ENCODE measurements around the gene IRAK4. TPM values are rescaled to one million over a fixed set of nuclear protein-coding genes. Genes with fewer than 3 reads are reported as not detected.

Gene IRAK4
- total and polyA plus RNA-seq, 5 donors: 4.8 to 12.9 (median 8.7) TPM

- no peaks in the 10 kb centered on the region for H3K4me1 ChIP-seq (ENCODE audit: control insufficient read depth, insufficient read depth, low read length)
- intact Hi-C loops (cut with DNase I): no loop called here
Measured at GRCh38 chr12:43764528-43764927, 5.8 kb downstream of the IRAK4 start.

GRCh38 chr12:43766291-43766690 lies 7.5 kb downstream of the IRAK4 start:
- intact Hi-C loops (cut with DNase I): no loop called here
- no peaks in the 10 kb centered on the region for H3K4me1 ChIP-seq (ENCODE audit: control insufficient read depth, insufficient read depth, low read length)
- no peak for DNase-seq
- no peak overlapping the region for H3K27ac ChIP-seq (ENCODE audit: low read length)
- no peaks in the 10 kb centered on the region for H3K27me3 ChIP-seq (ENCODE audit: control insufficient read depth, insufficient read depth)
- no peak for ATAC-seq
- no peak overlapping the region for H3K4me3 ChIP-seq (ENCODE audit: low read length)
- no peaks in the 10 kb centered on the region for H3K9me3 ChIP-seq (ENCODE audit: control insufficient read depth, low read length)

More at GRCh38 chr12:43764528-43764927, 5.8 kb downstream of the IRAK4 start:
- no peak overlapping the region for H3K27ac ChIP-seq (ENCODE audit: low read length)
- H3K9me3 ChIP-seq (ENCODE audit: control insufficient read depth, low read length): no peaks in the 10 kb centered on the region
- no peak overlapping the region for H3K4me3 ChIP-seq (ENCODE audit: low read length)
- no peaks in the 10 kb centered on the region for H3K27me3 ChIP-seq (ENCODE audit: control insufficient read depth, insufficient read depth)
- no peak for DNase-seq
- no peak for ATAC-seq

GRCh38 chr12:43776498-43776897 lies 17.7 kb downstream of the IRAK4 start:
- ATAC-seq (no peak), DNase-seq (no peak)
- intact Hi-C loops (cut with DNase I): no loop called here
- Histone ChIP-seq H3K27ac (ENCODE audit: low read length) (no peak overlapping the region), H3K9me3 (ENCODE audit: control insufficient read depth, low read length) (no peaks in the 10 kb centered on the region), H3K4me3 (ENCODE audit: low read length) (no peak overlapping the region), H3K27me3 (ENCODE audit: control insufficient read depth, insufficient read depth) (no peaks in the 10 kb centered on the region), H3K4me1 (ENCODE audit: control insufficient read depth, insufficient read depth, low read length) (no peaks in the 10 kb centered on the region)
- 53% methylated on average over 3 of the region's 3 CpGs for whole genome bisulfite sequencing

GRCh38 chr12:43786899-43787693 lies 28.3 kb downstream of the IRAK4 start:
- H3K4me1 ChIP-seq (ENCODE audit: control insufficient read depth, insufficient read depth, low read length): no peaks in the 10 kb centered on the region
- H3K27ac ChIP-seq (ENCODE audit: low read length): no peak overlapping the region
- ATAC-seq: no peak
- no peak for DNase-seq
- intact Hi-C loops (cut with DNase I): no loop called here
- no peaks in the 10 kb centered on the region for H3K27me3 ChIP-seq (ENCODE audit: control insufficient read depth, insufficient read depth)
- H3K9me3 ChIP-seq (ENCODE audit: control insufficient read depth, low read length): no peaks in the 10 kb centered on the region
- no peak overlapping the region for H3K4me3 ChIP-seq (ENCODE audit: low read length)

- H3K9me3 ChIP-seq (ENCODE audit: control insufficient read depth, low read length): no peaks in the 10 kb centered on the region
- H3K27ac ChIP-seq (ENCODE audit: low read length): no peak overlapping the region
- H3K27me3 ChIP-seq (ENCODE audit: control insufficient read depth, insufficient read depth): no peaks in the 10 kb centered on the region
- no peaks in the 10 kb centered on the region for H3K4me1 ChIP-seq (ENCODE audit: control insufficient read depth, insufficient read depth, low read length)
- DNase-seq (no peak), ATAC-seq (peak in 1 of 2 donors; percentile 41)
- intact Hi-C loops (cut with DNase I): no loop called here
- H3K4me3 ChIP-seq (ENCODE audit: low read length): no peak overlapping the region
Measured at GRCh38 chr12:43789941-43790340, 31.2 kb downstream of the IRAK4 start.

GRCh38 chr12:43795716-43796280 lies 37.0 kb downstream of the IRAK4 start:
- no peak overlapping the region for H3K27ac ChIP-seq (ENCODE audit: low read length)
- WGBS: 77% methylated on average over 2 of the region's 2 CpGs
- intact Hi-C loops (cut with DNase I): no loop called here
- no peaks in the 10 kb centered on the region for H3K27me3 ChIP-seq (ENCODE audit: control insufficient read depth, insufficient read depth)
- DNase-seq (no peak), ATAC-seq (no peak)
- no peaks in the 10 kb centered on the region for H3K4me1 ChIP-seq (ENCODE audit: control insufficient read depth, insufficient read depth, low read length)
- no peak overlapping the region for H3K4me3 ChIP-seq (ENCODE audit: low read length)
- no peaks in the 10 kb centered on the region for H3K9me3 ChIP-seq (ENCODE audit: control insufficient read depth, low read length)

- WGBS: 86% methylated on average over 4 of the region's 4 CpGs
- Histone ChIP-seq H3K4me1 (ENCODE audit: control insufficient read depth, insufficient read depth, low read length) (no peaks in the 10 kb centered on the region), H3K4me3 (ENCODE audit: low read length) (no peak overlapping the region), H3K27me3 (ENCODE audit: control insufficient read depth, insufficient read depth) (no peaks in the 10 kb centered on the region), H3K27ac (ENCODE audit: low read length) (no peak overlapping the region), H3K9me3 (ENCODE audit: control insufficient read depth, low read length) (no peaks in the 10 kb centered on the region)
- DNase-seq (no peak), ATAC-seq (no peak)
- intact Hi-C loops (cut with DNase I): no loop called here
Measured at GRCh38 chr12:43797561-43798217, 38.9 kb downstream of the IRAK4 start.

- DNase-seq: no peak
- ATAC-seq: no peak
- Histone ChIP-seq H3K4me3 (ENCODE audit: low read length) (peak overlapping the region; percentile 81), H3K27me3 (ENCODE audit: control insufficient read depth, insufficient read depth) (no peaks in the 10 kb centered on the region), H3K27ac (ENCODE audit: low read length) (peak overlapping the region; percentile 99), H3K9me3 (ENCODE audit: control insufficient read depth, low read length) (no peaks in the 10 kb centered on the region), H3K4me1 (ENCODE audit: control insufficient read depth, insufficient read depth, low read length) (no peaks in the 10 kb centered on the region)
- intact Hi-C loops (cut with DNase I): loop anchor here in 2 of 4 donors (10.0 kb wide), 1 partner anchor 69 kb away; no protein-coding TSS in a partner anchor
- 6% methylated on average over 20 of the region's 20 CpGs for WGBS
Measured at GRCh38 chr12:43805149-43805859, 46.6 kb downstream of the IRAK4 start.

- Histone ChIP-seq H3K27ac (ENCODE audit: low read length) (peak within 1 kb of the TSS; percentile 99), H3K4me3 (ENCODE audit: low read length) (peak within 1 kb of the TSS; percentile 81), H3K4me1 (ENCODE audit: control insufficient read depth, insufficient read depth, low read length) (no peaks in the 10 kb centered on the region), H3K27me3 (ENCODE audit: control insufficient read depth, insufficient read depth) (no peaks in the 10 kb centered on the region), H3K9me3 (ENCODE audit: control insufficient read depth, low read length) (no peaks in the 10 kb centered on the region)
- DNase-seq (peak; percentile 88 to 96 (median 96)), ATAC-seq (peak; percentile 100)
- under 1% methylated on average over 89 of the region's 89 CpGs for WGBS
- intact Hi-C loops (cut with DNase I): loop anchor here in 2 of 4 donors (10.0 kb wide), 1 partner anchor 69 kb away; no protein-coding TSS in a partner anchor
Measured at GRCh38 chr12:43805860-43806736, 47.3 kb downstream of the IRAK4 start, which contains the start of gene TWF1. Gene TWF1, minus strand, starts transcription at chr12:43806317. Its CDS starts 72 bp downstream, at chr12:43806245.

GRCh38 chr12:43806737-43807072 lies 48.0 kb downstream of the IRAK4 start:
- no peak for DNase-seq
- peak overlapping the region; percentile 81 for H3K4me3 ChIP-seq (ENCODE audit: low read length)
- H3K9me3 ChIP-seq (ENCODE audit: control insufficient read depth, low read length): no peaks in the 10 kb centered on the region
- H3K4me1 ChIP-seq (ENCODE audit: control insufficient read depth, insufficient read depth, low read length): no peaks in the 10 kb centered on the region
- H3K27ac ChIP-seq (ENCODE audit: low read length): no peak overlapping the region
- intact Hi-C loops (cut with DNase I): loop anchor here in 2 of 4 donors (10.0 kb wide), 1 partner anchor 68 kb away; no protein-coding TSS in a partner anchor
- WGBS: 1% methylated on average over 3 of the region's 3 CpGs
- H3K27me3 ChIP-seq (ENCODE audit: control insufficient read depth, insufficient read depth): no peaks in the 10 kb centered on the region
- ATAC-seq: no peak

Data from right cardiac atrium (tissue), 5 donors.